Astrocyte (in vitro differentiated cells and primary cell): Measurements from ENCODE around the gene BIRC7.

Experiments used
- EZH2 ChIP-seq: IDR thresholded peaks from 2 replicates; pipeline ENCODE4 v1.6.1; 2012; ENCODE audit warnings: mild to moderate bottlenecking, low read length, inconsistent platforms; ENCODE audit not compliant: insufficient read depth
- TF ChIP-seq, protein P1 (sequence below): IDR thresholded peaks from 2 replicates; pipeline ENCODE4 v1.5.1; 2011; ENCODE audit warnings: low read depth, mild to moderate bottlenecking, inconsistent platforms, low read length, moderate library complexity; ENCODE audit not compliant: insufficient read depth

GRCh38 chr20:63275825-63276224, 40.1 kb downstream of the BIRC7 start:
- TF ChIP-seq, protein P1, sequence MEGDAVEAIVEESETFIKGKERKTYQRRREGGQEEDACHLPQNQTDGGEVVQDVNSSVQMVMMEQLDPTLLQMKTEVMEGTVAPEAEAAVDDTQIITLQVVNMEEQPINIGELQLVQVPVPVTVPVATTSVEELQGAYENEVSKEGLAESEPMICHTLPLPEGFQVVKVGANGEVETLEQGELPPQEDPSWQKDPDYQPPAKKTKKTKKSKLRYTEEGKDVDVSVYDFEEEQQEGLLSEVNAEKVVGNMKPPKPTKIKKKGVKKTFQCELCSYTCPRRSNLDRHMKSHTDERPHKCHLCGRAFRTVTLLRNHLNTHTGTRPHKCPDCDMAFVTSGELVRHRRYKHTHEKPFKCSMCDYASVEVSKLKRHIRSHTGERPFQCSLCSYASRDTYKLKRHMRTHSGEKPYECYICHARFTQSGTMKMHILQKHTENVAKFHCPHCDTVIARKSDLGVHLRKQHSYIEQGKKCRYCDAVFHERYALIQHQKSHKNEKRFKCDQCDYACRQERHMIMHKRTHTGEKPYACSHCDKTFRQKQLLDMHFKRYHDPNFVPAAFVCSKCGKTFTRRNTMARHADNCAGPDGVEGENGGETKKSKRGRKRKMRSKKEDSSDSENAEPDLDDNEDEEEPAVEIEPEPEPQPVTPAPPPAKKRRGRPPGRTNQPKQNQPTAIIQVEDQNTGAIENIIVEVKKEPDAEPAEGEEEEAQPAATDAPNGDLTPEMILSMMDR, result no peak
- no peak for TF ChIP-seq EZH2
